HEK293 (cell line): ENCODE results near the gene PLEKHB1.

ENCODE experiments used
- BCL11B ChIP-seq: fragments of 450-650 bp; formaldehyde crosslinking; IDR thresholded peaks from 2 replicates; pipeline ENCODE4 v1.5.1; 2016; ENCODE audit warnings: low read depth, missing biosample characterization, missing genetic modification characterization
- GLIS2 ChIP-seq: fragments of 450-650 bp; formaldehyde crosslinking; IDR thresholded peaks from 2 replicates; pipeline ENCODE4 v1.5.1; 2016; ENCODE audit warnings: missing biosample characterization, missing genetic modification characterization
- HIC1 ChIP-seq: fragments of 450-650 bp; formaldehyde crosslinking; IDR thresholded peaks from 2 replicates; pipeline ENCODE4 v1.5.1; 2016; ENCODE audit warnings: missing biosample characterization, missing genetic modification characterization
- HOXD13 ChIP-seq: sonication (generic); formaldehyde crosslinking; IDR thresholded peaks from 2 replicates; pipeline ENCODE4 v1.8.0; 2022; ENCODE audit warnings: missing genetic modification reagents, borderline replicate concordance
- KLF8 ChIP-seq: fragments of 450-650 bp; formaldehyde crosslinking; IDR thresholded peaks from 2 replicates; pipeline ENCODE4 v1.5.1; 2016; ENCODE audit warnings: missing biosample characterization, missing genetic modification characterization
- MZF1 ChIP-seq: fragments of 450-650 bp; formaldehyde crosslinking; IDR thresholded peaks from 2 replicates; pipeline ENCODE4 v1.5.1; 2017; ENCODE audit warnings: missing biosample characterization, missing genetic modification characterization, borderline replicate concordance
- ZBTB10 ChIP-seq: fragments of 450-650 bp; formaldehyde crosslinking; IDR thresholded peaks from 2 replicates; pipeline ENCODE4 v1.5.1; 2016; ENCODE audit warnings: missing biosample characterization, missing genetic modification characterization
- ZBTB48 ChIP-seq: fragments of 450-650 bp; formaldehyde crosslinking; IDR thresholded peaks from 2 replicates; pipeline ENCODE4 v1.5.1; 2016; ENCODE audit warnings: missing biosample characterization, missing genetic modification characterization
- ZNF114 ChIP-seq: fragments of 450-650 bp; formaldehyde crosslinking; IDR thresholded peaks from 2 replicates; pipeline ENCODE4 v1.5.0; 2017; ENCODE audit warnings: missing biosample characterization, missing genetic modification characterization
- ZNF132 ChIP-seq: fragments of 450-650 bp; formaldehyde crosslinking; IDR thresholded peaks from 2 replicates; pipeline ENCODE4 v1.5.1; 2017; ENCODE audit warnings: missing biosample characterization, missing genetic modification characterization, borderline replicate concordance
- ZNF211 ChIP-seq: fragments of 450-650 bp; formaldehyde crosslinking; IDR thresholded peaks from 2 replicates; pipeline ENCODE4 v1.5.1; 2016; ENCODE audit warnings: low read depth, missing biosample characterization, missing genetic modification characterization
- ZNF239 ChIP-seq: fragments of 450-650 bp; formaldehyde crosslinking; IDR thresholded peaks from 2 replicates; pipeline ENCODE4 v1.5.1; 2016; ENCODE audit warnings: missing biosample characterization, missing genetic modification characterization
- ZNF555 ChIP-seq: fragments of 450-650 bp; formaldehyde crosslinking; conservative IDR thresholded peaks from 2 replicates; pipeline ENCODE4 v1.5.1; 2017; ENCODE audit warnings: missing biosample characterization, mild to moderate bottlenecking, missing genetic modification characterization, inconsistent platforms
- ZNF558 ChIP-seq: fragments of 450-650 bp; formaldehyde crosslinking; IDR thresholded peaks from 2 replicates; pipeline ENCODE4 v1.5.1; 2016; ENCODE audit warnings: missing biosample characterization, missing genetic modification characterization
- ZNF571 ChIP-seq: fragments of 450-650 bp; formaldehyde crosslinking; IDR thresholded peaks from 2 replicates; pipeline ENCODE4 v1.5.0; 2017; ENCODE audit warnings: missing biosample characterization, missing genetic modification characterization
- ZNF580 ChIP-seq: fragments of 450-650 bp; formaldehyde crosslinking; IDR thresholded peaks from 2 replicates; pipeline ENCODE4 v1.5.1; 2016; ENCODE audit warnings: missing biosample characterization, missing genetic modification characterization
- ZNF585B ChIP-seq: fragments of 450-650 bp; formaldehyde crosslinking; IDR thresholded peaks from 2 replicates; pipeline ENCODE4 v1.5.1; 2016; ENCODE audit warnings: missing biosample characterization, missing genetic modification characterization
- ZNF610 ChIP-seq: fragments of 450-650 bp; formaldehyde crosslinking; IDR thresholded peaks from 2 replicates; pipeline ENCODE4 v1.5.1; 2016; ENCODE audit warnings: missing biosample characterization, missing genetic modification characterization, borderline replicate concordance
- ZNF76 ChIP-seq: fragments of 450-650 bp; formaldehyde crosslinking; IDR thresholded peaks from 2 replicates; pipeline ENCODE4; 2016; ENCODE audit warnings: low read depth, missing biosample characterization, missing genetic modification characterization, borderline replicate concordance
- ZNF785 ChIP-seq: fragments of 450-650 bp; formaldehyde crosslinking; IDR thresholded peaks from 2 replicates; pipeline ENCODE4 v1.5.1; 2016; ENCODE audit warnings: missing biosample characterization, missing genetic modification characterization
- ZSCAN16 ChIP-seq: fragments of 450-650 bp; formaldehyde crosslinking; IDR thresholded peaks from 2 replicates; pipeline ENCODE4 v1.5.1; 2016; ENCODE audit warnings: missing biosample characterization, missing genetic modification characterization
- TF ChIP-seq, protein P1 (sequence below): fragments of 450-650 bp; formaldehyde crosslinking; IDR thresholded peaks from 2 replicates; pipeline ENCODE4 v1.5.1; 2016; ENCODE audit warnings: missing biosample characterization, missing genetic modification characterization, borderline replicate concordance
- TF ChIP-seq, protein P2 (sequence below): fragments of 450-650 bp; formaldehyde crosslinking; IDR thresholded peaks from 2 replicates; pipeline ENCODE4 v1.5.1; 2016; ENCODE audit warnings: missing biosample characterization, missing genetic modification characterization
- TF ChIP-seq, protein P3 (sequence below): fragments of 450-650 bp; formaldehyde crosslinking; IDR thresholded peaks from 2 replicates; pipeline ENCODE4 v1.5.1; 2017; ENCODE audit warnings: missing biosample characterization, missing genetic modification characterization
- TF ChIP-seq, protein P4 (sequence below): fragments of 450-650 bp; formaldehyde crosslinking; IDR thresholded peaks from 2 replicates; pipeline ENCODE4 v1.5.1; 2016; ENCODE audit warnings: missing biosample characterization, missing genetic modification characterization

Gene PLEKHB1

DNA sequence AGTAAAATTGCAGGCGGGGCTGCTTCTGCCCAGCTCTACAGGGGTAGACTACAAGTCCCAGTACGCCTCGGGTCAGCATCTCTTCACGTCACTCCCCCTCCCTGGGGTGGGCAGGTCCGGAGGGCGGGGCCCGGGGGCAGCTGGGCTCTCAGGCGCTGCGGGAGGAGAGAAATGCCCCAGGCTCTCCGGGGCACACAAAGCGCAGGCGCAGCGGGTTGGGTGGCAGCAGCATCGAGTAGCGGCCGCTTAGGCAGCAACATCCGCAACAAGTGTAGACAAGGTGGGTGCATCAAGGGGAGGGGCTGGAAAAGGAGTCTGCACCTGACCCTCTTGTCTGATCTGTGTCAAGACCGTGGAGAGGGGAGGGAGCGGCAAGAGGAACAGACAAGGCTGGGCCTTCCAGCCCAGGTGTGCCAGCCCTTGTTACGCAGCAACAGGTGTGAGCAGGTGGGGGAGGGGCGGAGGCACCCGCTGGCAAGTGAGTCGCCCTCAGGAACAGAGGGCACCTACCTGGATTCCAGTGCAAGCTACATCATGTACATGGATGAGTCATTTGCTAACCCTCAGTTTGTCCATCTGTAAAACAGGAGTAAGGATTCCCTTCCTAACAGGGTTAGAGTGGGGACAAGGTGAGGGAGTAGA is 1.2 kb downstream of the PLEKHB1 start (continued):
- TF ChIP-seq, protein P1, sequence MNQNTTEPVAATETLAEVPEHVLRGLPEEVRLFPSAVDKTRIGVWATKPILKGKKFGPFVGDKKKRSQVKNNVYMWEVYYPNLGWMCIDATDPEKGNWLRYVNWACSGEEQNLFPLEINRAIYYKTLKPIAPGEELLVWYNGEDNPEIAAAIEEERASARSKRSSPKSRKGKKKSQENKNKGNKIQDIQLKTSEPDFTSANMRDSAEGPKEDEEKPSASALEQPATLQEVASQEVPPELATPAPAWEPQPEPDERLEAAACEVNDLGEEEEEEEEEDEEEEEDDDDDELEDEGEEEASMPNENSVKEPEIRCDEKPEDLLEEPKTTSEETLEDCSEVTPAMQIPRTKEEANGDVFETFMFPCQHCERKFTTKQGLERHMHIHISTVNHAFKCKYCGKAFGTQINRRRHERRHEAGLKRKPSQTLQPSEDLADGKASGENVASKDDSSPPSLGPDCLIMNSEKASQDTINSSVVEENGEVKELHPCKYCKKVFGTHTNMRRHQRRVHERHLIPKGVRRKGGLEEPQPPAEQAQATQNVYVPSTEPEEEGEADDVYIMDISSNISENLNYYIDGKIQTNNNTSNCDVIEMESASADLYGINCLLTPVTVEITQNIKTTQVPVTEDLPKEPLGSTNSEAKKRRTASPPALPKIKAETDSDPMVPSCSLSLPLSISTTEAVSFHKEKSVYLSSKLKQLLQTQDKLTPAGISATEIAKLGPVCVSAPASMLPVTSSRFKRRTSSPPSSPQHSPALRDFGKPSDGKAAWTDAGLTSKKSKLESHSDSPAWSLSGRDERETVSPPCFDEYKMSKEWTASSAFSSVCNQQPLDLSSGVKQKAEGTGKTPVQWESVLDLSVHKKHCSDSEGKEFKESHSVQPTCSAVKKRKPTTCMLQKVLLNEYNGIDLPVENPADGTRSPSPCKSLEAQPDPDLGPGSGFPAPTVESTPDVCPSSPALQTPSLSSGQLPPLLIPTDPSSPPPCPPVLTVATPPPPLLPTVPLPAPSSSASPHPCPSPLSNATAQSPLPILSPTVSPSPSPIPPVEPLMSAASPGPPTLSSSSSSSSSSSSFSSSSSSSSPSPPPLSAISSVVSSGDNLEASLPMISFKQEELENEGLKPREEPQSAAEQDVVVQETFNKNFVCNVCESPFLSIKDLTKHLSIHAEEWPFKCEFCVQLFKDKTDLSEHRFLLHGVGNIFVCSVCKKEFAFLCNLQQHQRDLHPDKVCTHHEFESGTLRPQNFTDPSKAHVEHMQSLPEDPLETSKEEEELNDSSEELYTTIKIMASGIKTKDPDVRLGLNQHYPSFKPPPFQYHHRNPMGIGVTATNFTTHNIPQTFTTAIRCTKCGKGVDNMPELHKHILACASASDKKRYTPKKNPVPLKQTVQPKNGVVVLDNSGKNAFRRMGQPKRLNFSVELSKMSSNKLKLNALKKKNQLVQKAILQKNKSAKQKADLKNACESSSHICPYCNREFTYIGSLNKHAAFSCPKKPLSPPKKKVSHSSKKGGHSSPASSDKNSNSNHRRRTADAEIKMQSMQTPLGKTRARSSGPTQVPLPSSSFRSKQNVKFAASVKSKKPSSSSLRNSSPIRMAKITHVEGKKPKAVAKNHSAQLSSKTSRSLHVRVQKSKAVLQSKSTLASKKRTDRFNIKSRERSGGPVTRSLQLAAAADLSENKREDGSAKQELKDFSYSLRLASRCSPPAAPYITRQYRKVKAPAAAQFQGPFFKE (tag by site-specific recombination), result no peak
- TF ChIP-seq ZNF785 (no peak), ZNF114 (tag by site-specific recombination) (no peak), ZNF132 (tag by site-specific recombination) (no peak), ZBTB10 (tag by site-specific recombination) (no peak), HOXD13 (CRISPR knock-in tag) (no peak), ZNF571 (tag by site-specific recombination) (no peak), ZNF558 (no peak), GLIS2 (tag by site-specific recombination) (no peak), ZNF610 (no peak), ZNF211 (no peak), ZNF76 (peak; percentile 34; the same call in 1 of the 2 replicates), KLF8 (tag by site-specific recombination) (no peak), HIC1 (peak; percentile 21; the same call in 1 of the 2 replicates), ZSCAN16 (tag by site-specific recombination) (no peak), ZBTB48 (tag by site-specific recombination) (no peak), MZF1 (tag by site-specific recombination) (no peak), BCL11B (tag by site-specific recombination) (no peak), ZNF239 (no peak), ZNF585B (tag by site-specific recombination) (no peak), ZNF555 (no peak), ZNF580 (tag by site-specific recombination) (no peak)
- TF ChIP-seq, protein P2, sequence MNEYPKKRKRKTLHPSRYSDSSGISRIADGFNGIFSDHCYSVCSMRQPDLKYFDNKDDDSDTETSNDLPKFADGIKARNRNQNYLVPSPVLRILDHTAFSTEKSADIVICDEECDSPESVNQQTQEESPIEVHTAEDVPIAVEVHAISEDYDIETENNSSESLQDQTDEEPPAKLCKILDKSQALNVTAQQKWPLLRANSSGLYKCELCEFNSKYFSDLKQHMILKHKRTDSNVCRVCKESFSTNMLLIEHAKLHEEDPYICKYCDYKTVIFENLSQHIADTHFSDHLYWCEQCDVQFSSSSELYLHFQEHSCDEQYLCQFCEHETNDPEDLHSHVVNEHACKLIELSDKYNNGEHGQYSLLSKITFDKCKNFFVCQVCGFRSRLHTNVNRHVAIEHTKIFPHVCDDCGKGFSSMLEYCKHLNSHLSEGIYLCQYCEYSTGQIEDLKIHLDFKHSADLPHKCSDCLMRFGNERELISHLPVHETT (tag by site-specific recombination), result no peak
- TF ChIP-seq, protein P3, sequence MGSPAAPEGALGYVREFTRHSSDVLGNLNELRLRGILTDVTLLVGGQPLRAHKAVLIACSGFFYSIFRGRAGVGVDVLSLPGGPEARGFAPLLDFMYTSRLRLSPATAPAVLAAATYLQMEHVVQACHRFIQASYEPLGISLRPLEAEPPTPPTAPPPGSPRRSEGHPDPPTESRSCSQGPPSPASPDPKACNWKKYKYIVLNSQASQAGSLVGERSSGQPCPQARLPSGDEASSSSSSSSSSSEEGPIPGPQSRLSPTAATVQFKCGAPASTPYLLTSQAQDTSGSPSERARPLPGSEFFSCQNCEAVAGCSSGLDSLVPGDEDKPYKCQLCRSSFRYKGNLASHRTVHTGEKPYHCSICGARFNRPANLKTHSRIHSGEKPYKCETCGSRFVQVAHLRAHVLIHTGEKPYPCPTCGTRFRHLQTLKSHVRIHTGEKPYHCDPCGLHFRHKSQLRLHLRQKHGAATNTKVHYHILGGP (tag by site-specific recombination), result no peak
- TF ChIP-seq, protein P4, sequence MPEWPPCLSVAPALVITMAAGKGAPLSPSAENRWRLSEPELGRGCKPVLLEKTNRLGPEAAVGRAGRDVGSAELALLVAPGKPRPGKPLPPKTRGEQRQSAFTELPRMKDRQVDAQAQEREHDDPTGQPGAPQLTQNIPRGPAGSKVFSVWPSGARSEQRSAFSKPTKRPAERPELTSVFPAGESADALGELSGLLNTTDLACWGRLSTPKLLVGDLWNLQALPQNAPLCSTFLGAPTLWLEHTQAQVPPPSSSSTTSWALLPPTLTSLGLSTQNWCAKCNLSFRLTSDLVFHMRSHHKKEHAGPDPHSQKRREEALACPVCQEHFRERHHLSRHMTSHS (tag by site-specific recombination), result no peak
